Activated naive CD8-positive, alpha-beta T cell treated with anti-CD3 and anti-CD28 coated beads for 36 hours (primary cell): Measurements from ENCODE around the gene NECAP2. TPM values are rescaled to one million over a fixed set of nuclear protein-coding genes. Genes with fewer than 3 reads are reported as not detected.
"Not testable (repeated sequence)": the region's sequence is repeated elsewhere in the genome, so short reads cannot be mapped to it uniquely, and the experiment has no call there.

Source experiments
- DNase-seq: peaks from one replicate; pipeline ENCODE4 v3.0.0; 2021
- H3K27ac Mint-ChIP-seq: one replicate; pipeline ENCODE4 v1.8.0; 2022; ENCODE audit warnings: mild to moderate bottlenecking, moderate library complexity, mixed read lengths
- H3K27me3 Mint-ChIP-seq: one replicate; pipeline ENCODE4 v1.8.0; 2022; ENCODE audit warnings: mild to moderate bottlenecking, mixed read lengths
- H3K36me3 Mint-ChIP-seq: one replicate; pipeline ENCODE4 v1.8.0; 2021; ENCODE audit warnings: mild to moderate bottlenecking, mixed read lengths
- H3K4me1 Mint-ChIP-seq: one replicate; pipeline ENCODE4 v1.8.0; 2021; ENCODE audit warnings: mixed read lengths
- H3K4me3 Mint-ChIP-seq: one replicate; pipeline ENCODE4 v1.8.0; 2022; ENCODE audit warnings: mild to moderate bottlenecking, moderate library complexity, mixed read lengths
- H3K9me3 Mint-ChIP-seq: one replicate; pipeline ENCODE4 v1.8.0; 2022; ENCODE audit warnings: mixed read lengths
- total RNA-seq, 2 experiments: library from RNA; stranded (reverse); gene quantifications; one replicate each; pipeline ENCODE4 v1.2.3, GENCODE V29; 2021

Gene NECAP2
- total RNA-seq, 2 experiments from 2014 or later = 52.5 to 54.9 TPM

DNA sequence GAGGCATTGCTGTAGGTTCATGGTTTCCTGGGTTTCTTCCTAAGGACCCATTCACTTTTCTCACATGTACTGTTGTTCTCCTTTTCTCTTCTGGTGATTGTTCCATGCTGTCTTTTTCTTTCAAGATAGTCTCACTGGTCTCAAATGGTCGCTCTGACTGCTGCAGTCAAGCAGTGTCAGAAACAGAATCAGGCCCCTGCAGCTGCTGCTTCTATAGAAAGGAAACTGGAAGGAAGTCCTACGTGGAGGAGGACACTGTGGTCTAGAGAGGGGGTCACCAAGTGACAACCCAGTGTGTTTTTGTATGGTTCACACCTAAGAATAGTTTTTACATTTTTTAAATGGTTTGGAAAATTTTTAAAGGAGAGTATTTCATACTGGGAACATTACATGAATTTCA lies 2.4 kb downstream of the NECAP2 start:
- H3K4me1 Mint-ChIP-seq = peaks cover 25% of the 10 kb centered on the region
- DNase-seq = no peak
- H3K27ac Mint-ChIP-seq = peak overlapping the region; percentile 16
- peak overlapping the region; percentile 32 for H3K4me3 Mint-ChIP-seq
- peaks cover 6% of the 10 kb centered on the region for H3K36me3 Mint-ChIP-seq
- no peaks in the 10 kb centered on the region for H3K27me3 Mint-ChIP-seq
- H3K9me3 Mint-ChIP-seq = no peaks in the 10 kb centered on the region

DNA sequence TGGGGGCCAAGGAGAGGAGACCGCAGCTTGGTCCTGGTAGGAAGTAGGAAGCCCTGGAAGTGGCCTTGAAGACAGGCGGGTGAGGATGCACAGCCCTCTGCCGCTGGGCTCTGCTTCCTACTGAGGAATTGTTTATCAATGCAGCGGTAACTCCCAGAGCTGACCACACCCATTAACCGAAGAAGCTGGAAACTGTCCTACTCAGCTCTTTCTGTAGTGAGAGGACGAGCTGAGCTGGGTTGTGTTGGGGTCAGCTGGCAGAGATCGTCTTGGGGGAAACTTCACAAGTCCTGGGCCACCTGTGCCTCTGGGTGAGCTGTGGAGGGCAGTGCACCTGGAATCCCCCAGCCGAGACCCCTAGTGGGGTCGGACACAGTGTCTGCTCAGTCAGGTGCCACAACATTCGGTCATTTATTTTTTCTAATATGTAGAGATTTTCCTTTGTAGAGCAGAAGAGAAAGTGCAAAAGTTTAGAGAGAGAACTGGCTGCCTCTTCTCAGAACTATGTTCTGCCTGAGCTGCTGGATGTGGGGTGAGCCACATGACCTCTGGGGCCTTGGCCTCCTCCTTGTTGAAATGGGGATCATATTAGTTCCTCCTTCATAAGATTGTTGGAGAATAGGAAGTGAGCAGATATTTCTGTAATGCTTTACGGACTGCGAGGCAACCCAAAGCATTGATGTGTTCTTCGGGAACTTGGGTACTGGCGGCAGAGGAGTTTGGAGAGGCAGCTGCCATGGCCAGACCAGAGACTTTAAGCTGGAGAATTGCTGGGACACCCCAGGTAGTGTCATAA lies 3.6 kb downstream of the NECAP2 start:
- H3K36me3 Mint-ChIP-seq = peaks cover 6% of the 10 kb centered on the region
- no peak overlapping the region for H3K4me3 Mint-ChIP-seq
- no peaks in the 10 kb centered on the region for H3K9me3 Mint-ChIP-seq
- H3K4me1 Mint-ChIP-seq = peaks cover 26% of the 10 kb centered on the region
- no peaks in the 10 kb centered on the region for H3K27me3 Mint-ChIP-seq
- DNase-seq = no peak
- H3K27ac Mint-ChIP-seq = peak overlapping the region; percentile 31

DNA sequence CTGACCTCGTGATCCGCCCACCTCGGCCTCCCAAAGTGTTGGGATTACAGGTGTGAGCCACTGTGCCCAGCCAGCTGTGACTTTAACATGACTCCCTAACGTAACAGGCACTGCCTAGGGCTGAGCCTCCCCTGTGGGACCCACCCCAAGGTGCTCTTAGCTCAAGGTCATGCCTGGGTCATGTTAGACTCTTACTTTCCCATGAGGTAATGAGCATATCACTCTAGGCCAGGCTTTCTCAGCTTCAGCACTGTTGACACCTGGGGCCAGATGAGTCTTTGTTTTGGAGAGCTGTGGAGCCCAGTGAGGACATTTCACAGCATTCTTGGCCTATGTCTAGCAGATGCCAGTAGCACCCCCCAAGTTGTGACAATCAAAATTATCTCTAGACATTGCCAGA lies 4.5 kb downstream of the NECAP2 start:
- no peak overlapping the region for H3K27ac Mint-ChIP-seq
- H3K36me3 Mint-ChIP-seq = peaks cover 6% of the 10 kb centered on the region
- no peaks in the 10 kb centered on the region for H3K27me3 Mint-ChIP-seq
- no peak for DNase-seq
- H3K4me1 Mint-ChIP-seq = peaks cover 29% of the 10 kb centered on the region
- no peaks in the 10 kb centered on the region for H3K9me3 Mint-ChIP-seq
- H3K4me3 Mint-ChIP-seq = no peak overlapping the region

DNA sequence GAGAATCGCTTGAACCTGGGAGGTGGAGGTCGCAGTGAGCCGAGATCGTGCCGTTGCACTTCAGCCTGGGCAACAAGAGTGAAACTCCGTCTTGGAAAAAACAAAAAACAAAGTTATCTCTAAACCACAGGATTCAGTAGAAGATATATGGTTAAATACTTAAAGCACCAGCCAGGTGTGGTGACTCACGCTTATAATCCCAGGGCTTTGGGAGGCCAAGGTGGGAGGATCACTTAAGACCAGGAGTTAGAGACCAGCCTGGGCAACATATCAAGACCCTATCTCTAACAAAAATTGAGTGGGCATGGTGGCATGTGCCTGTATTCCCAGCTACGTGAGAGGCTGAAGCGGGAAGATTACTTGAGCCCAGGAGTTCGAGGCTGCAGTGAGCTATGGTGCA lies 5.6 kb downstream of the NECAP2 start:
- no peak for DNase-seq
- Mint-ChIP-seq H3K36me3 (peaks cover 9% of the 10 kb centered on the region), H3K9me3 (no peaks in the 10 kb centered on the region), H3K4me1 (peaks cover 28% of the 10 kb centered on the region), H3K4me3 (no peak overlapping the region), H3K27ac (no peak overlapping the region), H3K27me3 (no peaks in the 10 kb centered on the region)

- no peaks in the 10 kb centered on the region for H3K9me3 Mint-ChIP-seq
- no peak overlapping the region for H3K4me3 Mint-ChIP-seq
- H3K4me1 Mint-ChIP-seq = peaks cover 18% of the 10 kb centered on the region
- no peak overlapping the region for H3K27ac Mint-ChIP-seq
- no peaks in the 10 kb centered on the region for H3K27me3 Mint-ChIP-seq
- no peak for DNase-seq
- peaks cover 11% of the 10 kb centered on the region for H3K36me3 Mint-ChIP-seq
Observed at GRCh38 chr1:16447641-16448040, 7.1 kb downstream of the NECAP2 start.

GRCh38 chr1:16449065-16449464 lies 8.5 kb downstream of the NECAP2 start:
- DNase-seq = no peak
- Mint-ChIP-seq H3K36me3 (peaks cover 11% of the 10 kb centered on the region), H3K4me1 (peaks cover 14% of the 10 kb centered on the region), H3K27ac (no peak overlapping the region), H3K4me3 (no peak overlapping the region), H3K9me3 (no peaks in the 10 kb centered on the region), H3K27me3 (no peaks in the 10 kb centered on the region)

DNA sequence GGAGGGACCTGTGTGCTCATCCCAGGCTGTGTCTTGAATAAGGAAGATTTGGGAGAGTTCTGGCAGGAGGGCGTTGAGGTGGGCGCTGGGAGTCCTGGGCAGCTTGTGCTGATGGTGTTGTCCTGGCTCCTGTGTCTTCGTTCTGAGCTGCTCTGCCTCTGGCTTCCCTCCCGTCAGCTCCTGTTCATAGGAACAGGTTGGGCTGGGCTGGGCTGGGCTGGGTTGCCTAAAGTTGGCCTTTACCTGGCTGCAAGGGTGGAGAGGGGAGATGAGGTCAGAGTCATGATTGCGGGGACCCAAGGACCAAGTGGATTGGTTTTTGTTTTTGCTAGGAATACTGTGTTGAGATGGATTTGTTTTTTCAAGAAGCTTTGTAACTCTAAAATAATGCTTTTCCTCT lies 9.1 kb downstream of the NECAP2 start:
- H3K27me3 Mint-ChIP-seq = no peaks in the 10 kb centered on the region
- H3K4me1 Mint-ChIP-seq = peaks cover 11% of the 10 kb centered on the region
- DNase-seq = no peak
- H3K36me3 Mint-ChIP-seq = peaks cover 9% of the 10 kb centered on the region
- H3K4me3 Mint-ChIP-seq = no peak overlapping the region
- H3K9me3 Mint-ChIP-seq = no peaks in the 10 kb centered on the region
- H3K27ac Mint-ChIP-seq = no peak overlapping the region

GRCh38 chr1:16450863-16451481 lies 10.4 kb downstream of the NECAP2 start:
- Mint-ChIP-seq H3K36me3 (peaks cover 9% of the 10 kb centered on the region), H3K4me3 (no peak overlapping the region), H3K27ac (peak overlapping the region; percentile 36), H3K9me3 (no peaks in the 10 kb centered on the region), H3K4me1 (peaks cover 11% of the 10 kb centered on the region), H3K27me3 (no peaks in the 10 kb centered on the region)
- DNase-seq = no peak

DNA sequence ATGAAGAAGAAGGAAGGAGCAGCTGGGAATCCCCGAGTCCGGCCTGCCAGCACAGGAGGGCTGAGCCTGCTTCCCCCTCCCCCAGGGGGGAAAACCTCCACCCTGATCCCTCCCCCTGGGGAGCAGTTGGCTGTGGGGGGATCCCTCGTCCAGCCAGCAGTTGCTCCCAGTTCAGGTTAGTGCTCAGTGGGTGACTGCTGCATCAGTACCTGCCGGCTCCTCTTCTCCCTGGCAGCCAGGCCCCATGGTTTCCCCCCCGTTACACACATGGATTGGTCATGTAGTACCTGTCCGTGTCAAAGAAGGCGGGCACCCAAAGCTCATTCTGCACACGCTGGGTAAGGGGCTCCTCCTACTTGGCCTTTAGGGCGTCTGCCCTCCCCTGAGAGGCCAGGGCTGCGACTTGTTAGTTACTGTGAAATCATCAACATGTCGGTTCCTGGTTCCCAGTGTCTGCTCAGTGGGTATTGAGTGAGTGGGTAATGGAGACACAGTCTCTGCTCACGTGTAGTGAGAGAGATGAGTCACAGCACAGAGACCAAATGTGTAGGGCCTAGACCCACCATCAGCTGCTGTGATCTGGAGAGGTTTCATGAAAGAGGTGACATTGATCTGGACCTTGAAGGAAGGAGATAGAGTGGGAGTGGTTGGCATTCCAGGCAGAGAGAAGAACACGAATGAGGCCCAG lies 11.5 kb downstream of the NECAP2 start:
- Mint-ChIP-seq H3K4me3 (no peak overlapping the region), H3K27ac (peak overlapping the region; percentile 21), H3K36me3 (peaks cover 9% of the 10 kb centered on the region), H3K27me3 (no peaks in the 10 kb centered on the region), H3K4me1 (peaks cover 11% of the 10 kb centered on the region), H3K9me3 (no peaks in the 10 kb centered on the region)
- DNase-seq = no peak

DNA sequence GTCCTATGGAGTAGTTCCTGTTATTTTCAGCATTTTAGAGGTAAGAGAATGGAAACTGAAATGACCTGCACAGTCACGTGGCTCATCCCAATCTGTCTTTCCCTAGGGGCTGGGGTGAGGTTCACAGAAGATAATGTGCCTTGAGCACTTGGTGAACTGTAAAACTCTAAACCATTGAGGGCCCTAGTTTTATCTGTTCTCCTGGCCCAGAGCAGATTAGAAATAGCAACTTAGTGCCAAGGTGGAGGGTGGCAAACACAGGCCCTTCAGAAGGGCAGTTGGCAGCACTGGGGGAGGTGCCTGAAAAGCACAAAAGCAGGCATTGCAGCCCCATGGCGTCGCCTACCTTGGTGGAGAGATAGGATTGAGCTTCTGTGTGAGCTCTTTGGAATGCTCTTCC lies 14.4 kb downstream of the NECAP2 start:
- H3K4me3 Mint-ChIP-seq, H3K27me3 Mint-ChIP-seq, H3K4me1 Mint-ChIP-seq, DNase-seq, H3K36me3 Mint-ChIP-seq, H3K9me3 Mint-ChIP-seq, H3K27ac Mint-ChIP-seq: not testable (repeated sequence)

DNA sequence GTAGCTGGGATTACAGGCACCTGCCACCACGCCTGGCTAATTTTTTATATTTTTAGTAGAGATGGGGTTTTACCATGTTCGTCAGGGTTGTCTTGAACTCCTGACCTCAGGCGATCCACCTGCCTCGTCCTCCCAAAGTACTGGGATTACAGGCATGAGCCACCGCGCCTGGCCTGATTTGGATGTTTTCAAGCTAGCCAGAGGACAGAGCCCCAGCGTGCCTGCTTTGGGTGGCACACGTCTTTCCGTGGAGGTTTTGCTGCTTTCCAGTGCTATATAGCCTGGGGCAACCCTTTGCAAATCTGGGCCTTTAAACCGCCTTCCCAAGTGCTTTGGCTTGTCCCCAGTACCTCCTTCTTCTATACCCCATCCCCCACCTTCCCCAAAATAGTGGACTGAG lies 15.6 kb downstream of the NECAP2 start:
- H3K27me3 Mint-ChIP-seq, H3K4me1 Mint-ChIP-seq, H3K9me3 Mint-ChIP-seq, H3K27ac Mint-ChIP-seq, H3K36me3 Mint-ChIP-seq, DNase-seq, H3K4me3 Mint-ChIP-seq: not testable (repeated sequence)

DNA sequence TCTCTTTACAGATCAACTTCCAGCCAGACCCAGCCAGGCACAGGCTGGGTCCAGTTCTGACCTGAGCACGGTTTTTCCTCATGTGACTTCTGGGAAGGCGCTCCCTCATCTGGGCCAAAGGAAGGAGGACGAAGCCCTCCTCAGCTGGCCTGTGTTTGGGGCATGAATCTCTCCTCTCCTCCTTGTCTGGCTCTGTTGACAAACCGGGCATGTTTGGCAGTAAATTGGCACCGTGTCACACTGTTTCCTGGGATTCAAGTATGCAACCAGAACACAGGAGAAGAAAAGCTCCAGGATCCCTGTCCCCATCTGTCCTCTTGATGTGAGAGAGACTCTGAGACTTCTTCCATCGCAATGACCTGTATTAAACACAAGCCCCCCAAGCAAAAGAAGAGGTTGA lies 18.3 kb downstream of the NECAP2 start:
- no peaks in the 10 kb centered on the region for H3K27me3 Mint-ChIP-seq
- no peak overlapping the region for H3K4me3 Mint-ChIP-seq
- H3K4me1 Mint-ChIP-seq = peaks cover 3% of the 10 kb centered on the region
- DNase-seq = no peak
- H3K36me3 Mint-ChIP-seq = peaks cover 5% of the 10 kb centered on the region
- H3K9me3 Mint-ChIP-seq = no peaks in the 10 kb centered on the region
- peak overlapping the region; percentile 44 for H3K27ac Mint-ChIP-seq

DNA sequence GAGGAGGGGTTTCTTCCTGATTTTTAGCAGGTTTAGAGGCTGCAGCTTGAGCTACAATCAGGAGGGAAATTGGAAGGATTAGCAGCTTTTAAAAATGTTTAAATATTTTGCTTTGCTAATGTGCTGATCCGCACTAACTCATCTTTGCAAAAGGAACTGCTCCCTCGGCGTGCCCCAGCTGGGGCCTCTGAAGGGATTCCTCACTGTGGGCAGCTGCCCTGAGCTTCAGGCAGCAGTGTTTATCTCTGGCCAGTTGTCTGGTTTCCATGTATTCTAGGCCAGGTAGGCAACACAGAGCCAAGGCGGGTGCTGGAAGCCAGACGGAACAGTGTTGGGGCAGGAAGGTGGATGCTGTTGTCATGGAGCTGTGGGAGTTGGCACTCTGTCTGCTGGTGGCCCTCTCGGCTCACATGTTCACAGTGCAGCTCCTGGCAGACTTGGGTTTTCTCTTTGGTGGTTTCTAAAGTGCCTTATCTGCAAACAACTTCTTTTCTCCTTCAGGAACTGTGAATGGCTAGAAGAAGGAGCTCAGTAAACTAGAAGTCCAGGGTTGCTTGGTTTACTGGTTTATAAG lies 18.9 kb downstream of the NECAP2 start:
- Mint-ChIP-seq H3K27me3 (no peaks in the 10 kb centered on the region), H3K9me3 (no peaks in the 10 kb centered on the region), H3K4me1 (peaks cover 3% of the 10 kb centered on the region), H3K36me3 (peaks cover 5% of the 10 kb centered on the region), H3K27ac (no peak overlapping the region), H3K4me3 (no peak overlapping the region)
- no peak for DNase-seq

- Mint-ChIP-seq H3K4me1 (peaks cover 3% of the 10 kb centered on the region), H3K9me3 (no peaks in the 10 kb centered on the region), H3K36me3 (peaks cover 7% of the 10 kb centered on the region), H3K27me3 (no peaks in the 10 kb centered on the region), H3K4me3 (no peak overlapping the region), H3K27ac (no peak overlapping the region)
- DNase-seq = no peak
Observed at GRCh38 chr1:16461681-16462080, 21.2 kb downstream of the NECAP2 start.

DNA sequence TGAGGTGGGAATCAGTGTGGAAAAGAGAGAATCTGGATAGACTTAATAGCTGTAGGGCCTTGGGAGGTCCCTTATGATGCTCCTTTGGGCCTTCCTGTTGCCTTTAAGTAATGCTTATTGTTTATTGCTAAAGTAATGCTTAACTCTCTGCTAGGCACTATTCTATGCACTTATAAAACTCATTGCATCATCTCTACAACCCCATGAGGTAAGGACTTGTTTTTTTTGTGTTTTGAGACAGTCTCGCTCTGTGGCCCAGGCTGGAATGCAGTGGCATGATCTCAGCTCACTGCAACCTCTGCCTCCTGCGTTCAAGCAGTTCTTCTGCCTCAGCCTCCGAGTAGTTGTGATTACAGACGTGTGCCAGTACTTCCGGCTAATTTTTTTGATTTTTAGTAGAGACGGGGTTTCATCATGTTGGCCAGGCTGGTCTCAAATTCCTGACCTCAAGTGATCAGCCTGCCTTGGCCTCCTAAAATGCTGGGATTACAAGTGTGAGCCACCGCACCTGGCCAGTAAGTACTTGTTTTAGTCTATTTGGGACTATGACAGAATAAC lies 22.3 kb downstream of the NECAP2 start:
- Mint-ChIP-seq H3K4me3 (no peak overlapping the region), H3K36me3 (peaks cover 7% of the 10 kb centered on the region), H3K9me3 (no peaks in the 10 kb centered on the region), H3K27me3 (no peaks in the 10 kb centered on the region), H3K27ac (no peak overlapping the region), H3K4me1 (peaks cover 3% of the 10 kb centered on the region)
- DNase-seq = no peak
